B cell (primary cell): Measurements from ENCODE around the gene PACRG. TPM values are rescaled to one million over a fixed set of nuclear protein-coding genes. Genes with fewer than 3 reads are reported as not detected.

Experiments used
- ATAC-seq: fragments of 200-7000 bp; cut with Tn5 transposase; one replicate; pipeline ENCODE4 v1.10.0; 2021; ENCODE audit warnings: low read depth, mild to moderate bottlenecking, moderate number of reproducible peaks, moderate library complexity
- CTCF ChIA-PET: fragments of 350-600 bp; sonication (Branson Sonifier 250); formaldehyde crosslinking; loops from one replicate; lab custom pipeline; 2021; ENCODE audit warnings: antibody characterized with exemption, inconsistent platforms; lab: Charles Lee
- POLR2A ChIA-PET: fragments of 350-600 bp; sonication (Branson Sonifier 250); formaldehyde crosslinking; loops from one replicate; lab custom pipeline; 2021; ENCODE audit warnings: antibody characterized with exemption; lab: Charles Lee
- DNase-seq: peaks from one replicate; pipeline ENCODE4 v3.0.0; 2013
- H2AFZ ChIP-seq: 2 replicates; pipeline ENCODE4 v1.6.1; 2012; ENCODE audit warnings: mild to moderate bottlenecking, low read depth, low read length; ENCODE audit not compliant: insufficient read depth, poor library complexity, severe bottlenecking
- H3K27ac ChIP-seq, 2 donors: 1 replicate in 1 of 2; 2 replicates in 1 of 2; pipeline ENCODE4 v1.5.1; 2012 to 2013; ENCODE audit warnings: low read length in 2 of 2, mild to moderate bottlenecking in 2 of 2, moderate library complexity in 1 of 2
- H3K27me3 ChIP-seq, 4 experiments: fragments of 200-600 bp in 1 of 4; sonication (generic) in 1 of 4; replicated peaks in 1 of 4; 1 replicate in 2 of 4; 2 replicates in 2 of 4; pipeline versions ENCODE4 v1.6.1 to v1.7.0; 2013 to 2016; ENCODE audit warnings: low read length in 3 of 4, mild to moderate bottlenecking in 2 of 4, mixed read lengths in 1 of 4, moderate library complexity in 1 of 4; ENCODE audit not compliant: insufficient read depth in 4 of 4, control insufficient read depth in 3 of 4; ENCODE audit errors: control extremely low read depth in 1 of 4
- H3K36me3 ChIP-seq, 2 experiments: replicated peaks in 1 of 2; 1 replicate in 1 of 2; 2 replicates in 1 of 2; pipeline versions ENCODE4 v1.6.1 to v1.7.1; 2013; ENCODE audit warnings: low read length in 1 of 2; ENCODE audit not compliant: insufficient read depth in 2 of 2, control insufficient read depth in 1 of 2; ENCODE audit errors: control extremely low read depth in 1 of 2, extremely low read depth in 1 of 2
- H3K4me1 ChIP-seq, 2 donors: fragments of 200-600 bp in 1 of 2; sonication (generic) in 1 of 2; 1 replicate in 1 of 2; 2 replicates in 1 of 2; pipeline versions ENCODE4 v1.5.1 to v1.6.1; 2013 to 2017; ENCODE audit warnings: low read length in 2 of 2; ENCODE audit not compliant: control insufficient read depth in 2 of 2, insufficient read depth in 2 of 2
- H3K4me2 ChIP-seq: replicated peaks from 2 replicates; pipeline ENCODE3; 2012; ENCODE audit warnings: mild to moderate bottlenecking, low read depth, low read length; ENCODE audit not compliant: poor library complexity, severe bottlenecking
- H3K4me3 ChIP-seq, 5 experiments: fragments of 200-600 bp in 1 of 5; sonication (generic) in 1 of 5; 1 replicate in 3 of 5; 2 replicates in 2 of 5; pipeline versions ENCODE4 v1.5.1 to v1.7.0; 2011 to 2016; ENCODE audit warnings: low read length in 4 of 5, mild to moderate bottlenecking in 4 of 5, low read depth in 2 of 5, control low read depth in 1 of 5, moderate library complexity in 1 of 5; ENCODE audit not compliant: insufficient read depth in 1 of 5; ENCODE audit errors: control extremely low read depth in 1 of 5, extremely low read depth in 1 of 5
- H3K79me2 ChIP-seq: fragments of 200-600 bp; sonication (generic); one replicate; pipeline ENCODE4 v1.6.0; 2016; ENCODE audit warnings: low read length; ENCODE audit not compliant: control insufficient read depth, insufficient read depth
- H3K9ac ChIP-seq: fragments of 200-600 bp; sonication (generic); 2 replicates; pipeline ENCODE4 v1.6.1; 2017; ENCODE audit warnings: mild to moderate bottlenecking, low read length, moderate library complexity
- H3K9me3 ChIP-seq, 3 donors: one replicate each; pipeline versions ENCODE4 v1.6.1 to v1.7.1; 2013; ENCODE audit warnings: low read length in 2 of 3; ENCODE audit not compliant: control insufficient read depth in 2 of 3, insufficient read depth in 1 of 3; ENCODE audit errors: control extremely low read depth in 1 of 3
- H4K20me1 ChIP-seq: 2 replicates; pipeline ENCODE4 v1.6.0; 2012; ENCODE audit warnings: mild to moderate bottlenecking, low read length; ENCODE audit not compliant: insufficient read depth, control insufficient read depth, poor library complexity, severe bottlenecking
- H3K27ac Mint-ChIP-seq: one replicate; pipeline ENCODE4 v1.8.0; 2021; ENCODE audit warnings: mixed read lengths
- H3K27me3 Mint-ChIP-seq: one replicate; pipeline ENCODE4 v1.8.0; 2021; ENCODE audit warnings: mixed read lengths
- H3K4me1 Mint-ChIP-seq: one replicate; pipeline ENCODE4 v1.8.0; 2021; ENCODE audit warnings: mixed read lengths
- H3K4me3 Mint-ChIP-seq: one replicate; pipeline ENCODE4 v1.8.0; 2021; ENCODE audit warnings: mixed read lengths
- H3K9me3 Mint-ChIP-seq: one replicate; pipeline ENCODE4 v1.8.0; 2022; ENCODE audit warnings: mixed read lengths; ENCODE audit not compliant: insufficient read depth
- CTCF ChIP-seq: fragments of 200-600 bp; IDR thresholded peaks from one replicate; pipeline ENCODE4 v1.8.0; 2022; ENCODE audit warnings: antibody characterized with exemption, mild to moderate bottlenecking
- EZH2 ChIP-seq: IDR thresholded peaks from 2 replicates; pipeline ENCODE4 v1.6.1; 2012; ENCODE audit warnings: borderline replicate concordance, low read depth, mild to moderate bottlenecking, moderate library complexity, low read length; ENCODE audit not compliant: insufficient read depth, poor library complexity, severe bottlenecking
- WGBS: methylation state at CpG from one replicate; pipeline ENCODE4 v1.1.5; 2013; ENCODE audit warnings: missing lambda C conversion rate; ENCODE audit not compliant: insufficient coverage; 5-methylcytosine and 5-hydroxymethylcytosine counted together
- intact Hi-C: fragments of 100-400 bp; cut with micrococcal nuclease; formaldehyde crosslinking; loops from one replicate; pipeline ENCODE4 v1.10.0; 2022
- polyA plus RNA-seq: library from polyadenylated mRNA; depleted of rRNA; stranded (reverse); fragments of >200 nt; gene quantifications from 2 replicates; pipeline ENCODE4 v1.2.3, GENCODE V29; 2012
- total RNA-seq, 2 donors: library from RNA; stranded (reverse); fragments of 120-200 nt in 1 of 2; gene quantifications; 1 replicate in 1 of 2; 2 replicates in 1 of 2; pipeline versions ENCODE4 v1.2.3 to v1.2.4, GENCODE V29; 2013 to 2022

Gene PACRG
- total and polyA plus RNA-seq, 2 donors (not counting 1 experiment from before 2014, with no cell fraction given) = not detected

- POLR2A ChIA-PET = no interaction called here
- WGBS = 93% methylated on average over 22 of the region's 27 CpGs
- Histone ChIP-seq H3K9ac (no peak overlapping the region), H3K36me3 (no peaks in the 10 kb centered on the region), H3K27ac (no peak overlapping the region), H2AFZ (no peak overlapping the region), H3K79me2 (no peaks in the 10 kb centered on the region), H3K4me2 (no peak overlapping the region), H3K27me3 (no peaks in the 10 kb centered on the region), H3K4me3 (no peak overlapping the region), H4K20me1 (no peaks in the 10 kb centered on the region), H3K9me3 (peaks cover 0 to 14% (median 0%) of the 10 kb centered on the region in 3 donors), H3K4me1 (no peaks in the 10 kb centered on the region)
- Mint-ChIP-seq H3K27me3 (no peaks in the 10 kb centered on the region), H3K4me1 (no peaks in the 10 kb centered on the region), H3K4me3 (no peak overlapping the region), H3K9me3 (peaks cover 4% of the 10 kb centered on the region), H3K27ac (no peak overlapping the region)
- TF ChIP-seq EZH2 = no peak
- no peak for TF ChIP-seq CTCF
- CTCF ChIA-PET = no interaction called here
- ATAC-seq (no peak), DNase-seq (no peak)
- intact Hi-C loops = no loop called here
Measured at GRCh38 chr6:163099621-163100171, 371.9 kb downstream of the PACRG start.

- POLR2A ChIA-PET = no interaction called here
- H3K27me3 ChIP-seq = no peaks in the 10 kb centered on the region
- Mint-ChIP-seq H3K4me3 (no peak overlapping the region), H3K27ac (no peak overlapping the region), H3K4me1 (no peaks in the 10 kb centered on the region), H3K9me3 (peaks cover 4% of the 10 kb centered on the region), H3K27me3 (no peaks in the 10 kb centered on the region)
- no peaks in the 10 kb centered on the region for H3K36me3 ChIP-seq
- ATAC-seq = no peak
- peaks cover 0 to 14% (median 0%) of the 10 kb centered on the region in 3 donors for H3K9me3 ChIP-seq
- H2AFZ ChIP-seq = no peak overlapping the region
- no peaks in the 10 kb centered on the region for H3K4me1 ChIP-seq
- no peak for DNase-seq
- H3K9ac ChIP-seq = no peak overlapping the region
- no peak overlapping the region for H3K4me3 ChIP-seq
- H3K27ac ChIP-seq = no peak overlapping the region
- no peak for TF ChIP-seq CTCF
- no peak for TF ChIP-seq EZH2
- CTCF ChIA-PET = no interaction called here
- no peaks in the 10 kb centered on the region for H3K79me2 ChIP-seq
- 94% methylated on average over 25 of the region's 27 CpGs for WGBS
- no peak overlapping the region for H3K4me2 ChIP-seq
- intact Hi-C loops = no loop called here
- H4K20me1 ChIP-seq = no peaks in the 10 kb centered on the region
Measured at GRCh38 chr6:163100259-163100658, 372.5 kb downstream of the PACRG start.
